MG63 (cell line): ENCODE results near the gene QKI. TPM values are rescaled to one million over a fixed set of nuclear protein-coding genes. Genes with fewer than 3 reads are reported as not detected.
A peak's percentile ranks its signal among the peaks of the same experiment; 100 is the strongest.

Source experiments
- DNase-seq: peaks from one replicate; pipeline ENCODE4 v3.0.0-alpha.2; 2020
- H3K27me3 ChIP-seq: fragments of 250-450 bp; sonication (Bioruptor Pico); 2 replicates; pipeline ENCODE4 v1.5.1; 2020; ENCODE audit warnings: mild to moderate bottlenecking, moderate library complexity
- H3K36me3 ChIP-seq: fragments of 250-450 bp; sonication (Bioruptor Pico); 2 replicates; pipeline ENCODE4 v1.5.1; 2020; ENCODE audit warnings: mild to moderate bottlenecking, moderate library complexity
- H3K4me3 ChIP-seq: fragments of 250-450 bp; sonication (Bioruptor Pico); 2 replicates; pipeline ENCODE4 v1.5.1; 2020; ENCODE audit warnings: mild to moderate bottlenecking, moderate library complexity
- H3K9me3 ChIP-seq: fragments of 250-450 bp; sonication (Bioruptor Pico); 2 replicates; pipeline ENCODE4 v1.5.1; 2020; ENCODE audit warnings: mild to moderate bottlenecking, moderate library complexity
- total RNA-seq: library from RNA; depleted of rRNA; stranded (reverse); fragments of >200 nt; shearing (Covaris generic); gene quantifications from 2 replicates; pipeline ENCODE4 v1.2.3, GENCODE V29; 2014; ENCODE audit warnings: low replicate concordance

QKI gene
- total RNA-seq, 1 experiment from 2014 or later: 125 TPM

DNA sequence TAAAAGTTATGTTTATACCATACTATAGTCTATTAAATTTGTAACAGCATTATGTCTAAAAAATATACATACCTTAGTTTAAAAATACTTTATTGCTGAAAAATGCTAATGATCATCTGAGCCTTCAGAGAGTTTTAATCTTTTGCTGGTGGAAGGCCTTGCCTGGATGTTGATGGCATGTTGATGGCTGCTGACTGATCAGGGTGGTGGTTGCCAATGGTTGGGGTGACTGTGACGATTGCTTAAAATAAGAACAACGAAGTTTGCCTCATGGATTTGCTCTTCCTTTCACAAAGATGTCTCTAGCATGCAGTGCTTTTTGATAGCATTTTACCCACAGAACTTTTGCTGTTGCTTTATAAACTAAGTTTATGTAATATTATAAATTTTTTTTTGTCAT, 68.6 kb downstream of the QKI start:
- H3K4me3 ChIP-seq: no peak overlapping the region
- no peaks in the 10 kb centered on the region for H3K27me3 ChIP-seq
- H3K36me3 ChIP-seq: peaks cover 44% of the 10 kb centered on the region
- H3K9me3 ChIP-seq: no peaks in the 10 kb centered on the region
- no peak for DNase-seq

GRCh38 chr6:163485388-163485851, 70.9 kb downstream of the QKI start:
- H3K36me3 ChIP-seq: peaks cover 26% of the 10 kb centered on the region
- H3K9me3 ChIP-seq: no peaks in the 10 kb centered on the region
- no peak for DNase-seq
- no peak overlapping the region for H3K4me3 ChIP-seq
- H3K27me3 ChIP-seq: no peaks in the 10 kb centered on the region

DNA sequence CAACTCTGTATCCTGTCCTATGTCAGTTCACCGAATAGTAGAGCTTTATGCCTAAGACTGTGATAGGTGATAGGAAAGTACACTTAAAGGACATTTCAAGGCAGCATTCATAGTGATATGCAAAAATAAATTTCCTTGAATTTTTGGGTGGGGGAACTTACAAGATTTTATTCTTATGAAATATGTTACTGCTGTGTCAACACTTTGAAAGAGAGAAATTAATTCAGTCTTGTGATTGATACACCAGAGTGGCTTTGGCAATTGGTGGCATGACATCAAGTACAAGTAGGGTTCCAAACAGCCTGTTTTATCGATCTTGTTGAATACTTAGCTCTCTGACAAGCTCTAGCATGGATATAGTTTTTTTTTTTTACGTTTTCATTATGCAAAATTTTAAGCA, 72.3 kb downstream of the QKI start:
- no peak for DNase-seq
- H3K27me3 ChIP-seq: no peaks in the 10 kb centered on the region
- peaks cover 22% of the 10 kb centered on the region for H3K36me3 ChIP-seq
- no peak overlapping the region for H3K4me3 ChIP-seq
- H3K9me3 ChIP-seq: peaks cover 2% of the 10 kb centered on the region; the same call in 1 of the 2 replicates

DNA sequence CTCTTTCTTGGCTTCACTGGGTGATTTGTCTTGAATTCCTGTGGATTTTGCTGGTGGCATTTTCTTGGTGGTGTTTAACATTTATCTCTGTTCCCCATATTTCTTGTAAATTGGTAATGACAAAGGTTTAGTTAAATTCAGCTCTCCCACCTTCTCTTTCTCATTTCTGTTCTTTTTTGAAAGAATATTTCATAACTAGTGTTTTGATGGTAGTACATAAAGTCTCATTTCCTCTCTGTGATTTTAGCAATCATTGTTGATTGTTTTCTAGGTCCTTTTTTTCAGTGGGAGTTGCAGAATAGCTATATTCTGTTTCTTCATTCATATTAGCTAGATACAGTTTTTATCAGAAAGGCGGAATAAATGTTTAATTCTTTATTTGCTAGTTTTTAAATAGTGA, 73.1 kb downstream of the QKI start:
- H3K27me3 ChIP-seq: no peaks in the 10 kb centered on the region
- no peak for DNase-seq
- peaks cover 22% of the 10 kb centered on the region for H3K36me3 ChIP-seq
- no peak overlapping the region for H3K4me3 ChIP-seq
- H3K9me3 ChIP-seq: peaks cover 4% of the 10 kb centered on the region; the same call in 1 of the 2 replicates

- no peaks in the 10 kb centered on the region for H3K27me3 ChIP-seq
- peaks cover 4% of the 10 kb centered on the region; the same call in 1 of the 2 replicates for H3K9me3 ChIP-seq
- DNase-seq: no peak
- no peak overlapping the region for H3K4me3 ChIP-seq
- peaks cover 16% of the 10 kb centered on the region for H3K36me3 ChIP-seq
These were observed 75.1 kb downstream of the QKI start for GRCh38 chr6:163489584-163489983.

GRCh38 chr6:163490826-163491577, 76.5 kb downstream of the QKI start:
- peaks cover 4% of the 10 kb centered on the region; the same call in 1 of the 2 replicates for H3K9me3 ChIP-seq
- DNase-seq: peak; percentile 53
- no peak overlapping the region for H3K4me3 ChIP-seq
- H3K36me3 ChIP-seq: peaks cover 8% of the 10 kb centered on the region
- H3K27me3 ChIP-seq: no peaks in the 10 kb centered on the region

- no peak overlapping the region for H3K4me3 ChIP-seq
- H3K9me3 ChIP-seq: peaks cover 4% of the 10 kb centered on the region; the same call in 1 of the 2 replicates
- peaks cover 8% of the 10 kb centered on the region for H3K36me3 ChIP-seq
- no peak for DNase-seq
- no peaks in the 10 kb centered on the region for H3K27me3 ChIP-seq
These were observed 77.3 kb downstream of the QKI start for GRCh38 chr6:163491737-163492300.

GRCh38 chr6:163494279-163494727, 79.8 kb downstream of the QKI start:
- Histone ChIP-seq H3K4me3 (no peak overlapping the region), H3K27me3 (no peaks in the 10 kb centered on the region), H3K36me3 (peaks cover 15% of the 10 kb centered on the region), H3K9me3 (peaks cover 4% of the 10 kb centered on the region; the same call in 1 of the 2 replicates)
- DNase-seq: no peak

- H3K36me3 ChIP-seq: peaks cover 17% of the 10 kb centered on the region
- peaks cover 4% of the 10 kb centered on the region; the same call in 1 of the 2 replicates for H3K9me3 ChIP-seq
- DNase-seq: no peak
- no peaks in the 10 kb centered on the region for H3K27me3 ChIP-seq
- H3K4me3 ChIP-seq: no peak overlapping the region
These were observed 81.7 kb downstream of the QKI start for GRCh38 chr6:163496205-163496604.

GRCh38 chr6:163500105-163500504, 85.6 kb downstream of the QKI start:
- Histone ChIP-seq H3K36me3 (peaks cover 30% of the 10 kb centered on the region), H3K9me3 (peaks cover 19% of the 10 kb centered on the region), H3K27me3 (no peaks in the 10 kb centered on the region), H3K4me3 (no peak overlapping the region)
- no peak for DNase-seq

DNA sequence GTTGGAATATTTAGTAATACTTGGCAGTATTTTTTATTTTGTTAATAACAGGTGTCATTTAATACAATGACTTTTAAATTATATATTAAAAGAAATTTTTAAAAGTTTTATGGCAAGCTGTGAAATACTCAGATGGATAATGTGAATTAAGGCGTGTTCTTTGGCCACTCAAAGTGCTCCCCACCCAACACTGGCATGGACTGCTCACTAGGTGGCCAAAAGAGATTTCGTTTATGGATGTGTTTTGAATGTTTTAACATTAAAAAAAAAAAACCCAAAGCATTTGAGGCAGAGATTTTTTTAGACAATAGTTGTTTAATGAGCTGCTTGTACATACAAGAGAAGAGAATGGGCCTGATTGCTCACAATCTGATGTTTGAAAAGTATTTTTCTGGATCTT, 86.5 kb downstream of the QKI start:
- no peak for DNase-seq
- no peaks in the 10 kb centered on the region for H3K27me3 ChIP-seq

DNA sequence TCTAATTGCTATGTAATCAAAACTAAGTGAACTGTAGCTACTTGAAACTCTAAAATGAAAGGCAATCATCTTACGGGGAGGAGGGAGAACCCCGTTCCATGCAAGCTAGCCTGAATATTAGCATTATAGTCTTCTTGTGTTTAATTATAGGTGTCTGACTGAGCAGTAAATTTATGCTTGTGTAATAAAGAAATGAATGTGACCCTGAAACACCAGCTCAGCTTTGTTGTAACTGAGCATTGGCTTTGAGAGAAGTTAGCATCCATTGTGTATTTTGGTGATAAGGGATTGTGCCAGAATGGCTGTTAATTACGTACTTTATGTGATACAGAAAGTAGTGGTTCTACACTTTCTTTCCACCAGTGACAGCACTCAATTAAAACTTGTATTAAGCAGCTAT, 86.9 kb downstream of the QKI start:
- H3K4me3 ChIP-seq: no peak overlapping the region
- no peaks in the 10 kb centered on the region for H3K27me3 ChIP-seq
- H3K9me3 ChIP-seq: peaks cover 28% of the 10 kb centered on the region
- no peak for DNase-seq
- peaks cover 42% of the 10 kb centered on the region for H3K36me3 ChIP-seq

More for the DNA sequence above, 86.5 kb downstream of the QKI start:
- H3K4me3 ChIP-seq: no peak overlapping the region
- H3K9me3 ChIP-seq: peaks cover 24% of the 10 kb centered on the region
- peaks cover 38% of the 10 kb centered on the region for H3K36me3 ChIP-seq

GRCh38 chr6:163504984-163505640, 90.6 kb downstream of the QKI start:
- DNase-seq: no peak
- peaks cover 59% of the 10 kb centered on the region for H3K36me3 ChIP-seq

DNA sequence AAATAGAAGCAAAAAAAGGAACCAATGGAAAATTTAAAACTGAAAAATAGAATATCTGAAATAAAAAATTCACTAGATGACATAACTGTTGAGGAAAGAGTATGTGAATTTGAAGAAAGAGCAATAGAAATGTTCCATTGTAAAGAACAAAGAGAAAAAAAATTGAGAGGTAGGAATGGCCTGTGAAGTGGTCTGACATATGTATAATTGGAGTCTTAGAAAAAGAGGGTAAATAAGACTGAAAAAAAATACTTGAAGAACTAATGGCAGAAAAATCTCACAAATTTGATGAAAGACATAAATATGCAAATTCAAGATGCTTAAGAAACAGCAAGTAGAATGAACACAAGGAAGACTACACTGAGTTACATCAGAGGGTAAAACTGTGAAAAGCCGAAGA, 93.4 kb downstream of the QKI start:
- no peaks in the 10 kb centered on the region for H3K27me3 ChIP-seq
- peaks cover 44% of the 10 kb centered on the region for H3K36me3 ChIP-seq
- H3K4me3 ChIP-seq: no peak overlapping the region
- no peak for DNase-seq
- peaks cover 40% of the 10 kb centered on the region for H3K9me3 ChIP-seq

More at GRCh38 chr6:163504984-163505640, 90.6 kb downstream of the QKI start:
- Histone ChIP-seq H3K4me3 (no peak overlapping the region), H3K27me3 (no peaks in the 10 kb centered on the region), H3K9me3 (peaks cover 48% of the 10 kb centered on the region)

GRCh38 chr6:163513003-163513402, 98.5 kb downstream of the QKI start:
- Histone ChIP-seq H3K27me3 (no peaks in the 10 kb centered on the region), H3K9me3 (peaks cover 5% of the 10 kb centered on the region), H3K36me3 (peaks cover 20% of the 10 kb centered on the region), H3K4me3 (no peak overlapping the region)
- no peak for DNase-seq

- DNase-seq: no peak
- Histone ChIP-seq H3K36me3 (peaks cover 17% of the 10 kb centered on the region), H3K4me3 (no peak overlapping the region), H3K9me3 (peaks cover 3% of the 10 kb centered on the region; the same call in 1 of the 2 replicates), H3K27me3 (no peaks in the 10 kb centered on the region)
These were observed 99.2 kb downstream of the QKI start for GRCh38 chr6:163513570-163514166.

GRCh38 chr6:163516908-163517307, 102.4 kb downstream of the QKI start:
- Histone ChIP-seq H3K27me3 (no peaks in the 10 kb centered on the region), H3K9me3 (no peaks in the 10 kb centered on the region), H3K36me3 (peaks cover 11% of the 10 kb centered on the region; the same call in 1 of the 2 replicates), H3K4me3 (no peak overlapping the region)
- no peak for DNase-seq
